Measurements from ENCODE around the gene ICAM4. TPM values are rescaled to one million over a fixed set of nuclear protein-coding genes. Genes with fewer than 3 reads are reported as not detected.
A peak's percentile ranks its signal among the peaks of the same experiment; 100 is the strongest.

ICAM4 gene
- total and polyA plus RNA-seq, 12 donors = 0.17 to 0.83 (median 0.51) TPM; not detected in 1

- DNase-seq = no peak
- TF ChIP-seq, protein P1, sequence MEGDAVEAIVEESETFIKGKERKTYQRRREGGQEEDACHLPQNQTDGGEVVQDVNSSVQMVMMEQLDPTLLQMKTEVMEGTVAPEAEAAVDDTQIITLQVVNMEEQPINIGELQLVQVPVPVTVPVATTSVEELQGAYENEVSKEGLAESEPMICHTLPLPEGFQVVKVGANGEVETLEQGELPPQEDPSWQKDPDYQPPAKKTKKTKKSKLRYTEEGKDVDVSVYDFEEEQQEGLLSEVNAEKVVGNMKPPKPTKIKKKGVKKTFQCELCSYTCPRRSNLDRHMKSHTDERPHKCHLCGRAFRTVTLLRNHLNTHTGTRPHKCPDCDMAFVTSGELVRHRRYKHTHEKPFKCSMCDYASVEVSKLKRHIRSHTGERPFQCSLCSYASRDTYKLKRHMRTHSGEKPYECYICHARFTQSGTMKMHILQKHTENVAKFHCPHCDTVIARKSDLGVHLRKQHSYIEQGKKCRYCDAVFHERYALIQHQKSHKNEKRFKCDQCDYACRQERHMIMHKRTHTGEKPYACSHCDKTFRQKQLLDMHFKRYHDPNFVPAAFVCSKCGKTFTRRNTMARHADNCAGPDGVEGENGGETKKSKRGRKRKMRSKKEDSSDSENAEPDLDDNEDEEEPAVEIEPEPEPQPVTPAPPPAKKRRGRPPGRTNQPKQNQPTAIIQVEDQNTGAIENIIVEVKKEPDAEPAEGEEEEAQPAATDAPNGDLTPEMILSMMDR (IDR thresholded peaks at IDR 0.05) = no peak
- Histone ChIP-seq H3K4me3 (no peak overlapping the region), H3K36me3 (peaks cover 0 to 85% (median 73%) of the 10 kb centered on the region in 9 donors), H3K4me1 (peaks cover 4 to 14% (median 13%) of the 10 kb centered on the region in 9 donors), H3K27ac (no peak overlapping the region), H3K9me3 (no peaks in the 10 kb centered on the region), H3K27me3 (no peaks in the 10 kb centered on the region)
- no peak for ATAC-seq
- intact Hi-C loops (cut with DNase I) = loop anchor here in 1 of 10 donors (5.0 kb wide), 1 partner anchor 40 kb away; the partner anchor contains the start of genes ICAM4 and ICAM5
- 87 to 93% methylated on average over 7 of the region's 7 CpGs for WGBS, 2 donors
Measured at GRCh38 chr19:10327793-10328192, 41.0 kb downstream of the ICAM4 start.

DNA sequence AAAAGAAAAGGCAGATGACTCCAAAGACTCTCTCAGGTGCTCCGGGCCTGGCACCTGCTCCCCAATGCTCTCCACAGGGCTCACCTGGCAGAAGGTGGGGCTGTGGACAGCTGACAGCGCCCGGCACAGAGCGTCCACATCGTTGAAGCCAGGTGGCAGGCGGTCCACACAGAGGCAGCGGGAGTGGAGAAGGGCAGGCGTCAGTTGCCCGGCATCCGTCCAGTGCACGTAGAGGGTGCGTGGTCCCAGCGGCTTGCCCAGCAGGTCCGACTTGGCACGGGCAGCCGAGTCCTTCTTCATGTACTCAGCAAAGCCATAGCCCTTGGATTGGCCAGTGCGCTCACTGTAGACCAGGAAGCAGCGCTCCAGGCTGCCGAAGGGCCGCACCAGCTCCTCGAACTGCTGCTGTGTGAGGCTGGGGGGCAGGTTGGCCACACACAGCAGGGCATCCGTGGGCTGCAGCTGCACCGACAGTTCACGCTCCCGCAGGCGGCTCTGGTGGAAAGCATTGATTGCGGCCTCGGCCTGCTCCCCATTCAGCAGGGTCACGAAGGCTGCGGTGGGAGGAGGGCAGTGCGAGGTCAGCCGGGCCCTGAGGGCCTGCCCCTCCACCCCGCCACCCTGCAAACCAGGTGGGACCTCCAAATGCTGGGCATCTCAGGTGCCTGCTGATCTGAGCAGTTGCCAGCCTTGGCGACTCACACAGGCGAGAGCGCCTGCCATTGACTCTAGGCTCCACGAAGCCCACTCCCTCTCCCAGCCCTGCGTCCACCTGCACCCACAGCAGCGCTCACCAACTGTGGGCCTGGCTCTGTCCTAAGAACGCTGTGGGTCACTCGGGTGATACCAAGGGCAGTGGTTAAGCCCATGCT lies 42.0 kb downstream of the ICAM4 start:
- no peak for DNase-seq
- TF ChIP-seq, protein P1 (IDR thresholded peaks at IDR 0.05) = no peak

DNA sequence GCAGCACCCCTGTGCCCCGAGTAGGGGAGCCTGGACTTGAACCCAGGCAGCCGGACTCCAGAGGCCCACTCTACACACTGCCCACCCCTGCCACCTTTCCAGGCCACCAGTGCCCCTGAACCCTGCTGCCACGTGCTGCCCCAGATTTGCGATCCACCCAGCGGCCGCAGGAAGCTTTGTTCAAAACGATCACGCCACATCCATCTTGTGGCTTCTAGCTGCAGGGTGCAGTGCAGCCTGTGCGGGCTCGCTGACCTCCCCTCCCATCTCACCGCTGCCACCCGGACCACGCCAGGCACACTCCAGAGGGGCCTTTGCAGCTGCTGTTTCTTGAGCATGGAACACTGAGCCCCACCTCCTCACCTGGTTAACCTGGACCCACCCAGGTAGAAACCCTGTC lies 42.8 kb downstream of the ICAM4 start:
- 94 to 97% methylated on average over 13 of the region's 13 CpGs for WGBS, 2 donors
- TF ChIP-seq, protein P1 (IDR thresholded peaks at IDR 0.05) = no peak
- Histone ChIP-seq H3K36me3 (peaks cover 0 to 70% (median 55%) of the 10 kb centered on the region in 9 donors), H3K9me3 (no peaks in the 10 kb centered on the region), H3K27ac (no peak overlapping the region), H3K4me1 (peaks cover 4 to 29% (median 22%) of the 10 kb centered on the region in 9 donors), H3K27me3 (no peaks in the 10 kb centered on the region), H3K4me3 (no peak overlapping the region)
- intact Hi-C loops (cut with DNase I) = loop anchor here in 1 of 10 donors (5.0 kb wide), 1 partner anchor 42 kb away; the partner anchor contains the start of genes ICAM4 and ICAM5
- ATAC-seq (no peak), DNase-seq (no peak)

More for the DNA sequence above, 42.0 kb downstream of the ICAM4 start:
- Histone ChIP-seq H3K4me3 (no peak overlapping the region), H3K4me1 (peaks cover 4 to 22% (median 14%) of the 10 kb centered on the region in 9 donors), H3K36me3 (peaks cover 0 to 75% (median 63%) of the 10 kb centered on the region in 9 donors), H3K27me3 (no peaks in the 10 kb centered on the region), H3K27ac (no peak overlapping the region), H3K9me3 (no peaks in the 10 kb centered on the region)
- no peak for ATAC-seq
- 96% methylated on average over 41 of the region's 41 CpGs for WGBS, 2 donors
- intact Hi-C loops (cut with DNase I) = loop anchor here in 1 of 10 donors (5.0 kb wide), 1 partner anchor 41 kb away; the partner anchor contains the start of genes ICAM4 and ICAM5

GRCh38 chr19:10332158-10332964 lies 45.6 kb downstream of the ICAM4 start:
- Histone ChIP-seq H3K27me3 (no peaks in the 10 kb centered on the region), H3K4me3 (peak overlapping the region; percentile 60 to 94 (median 76)), H3K27ac (peak overlapping the region in 9 of 10 donors; percentile 83 to 96 (median 91)), H3K4me1 (peaks cover 4 to 38% (median 31%) of the 10 kb centered on the region in 9 donors), H3K36me3 (peaks cover 0 to 53% (median 32%) of the 10 kb centered on the region in 9 donors), H3K9me3 (no peaks in the 10 kb centered on the region)
- no peak for ATAC-seq
- intact Hi-C loops (cut with DNase I) = loop anchor here in 6 of 10 donors (1.0 to 10.0 kb wide), 7 partner anchors 16 to 65 kb away; partner anchors contain the start of genes ICAM1 (in 5 of the 6), TYK2 (in 2 of the 6), FDX2 (in 1 of the 6) and ICAM4 (in 1 of the 6)
- WGBS, 2 donors = 33 to 35% methylated on average over 18 of the region's 18 CpGs
- no peak for DNase-seq
- TF ChIP-seq, protein P1 (IDR thresholded peaks at IDR 0.05) = peak in 1 of 9 donors; percentile 10

Data from heart right ventricle (tissue), 16 donors.